Pancreas (tissue), 10 donors: ENCODE data around the gene LTBP4. TPM values are rescaled to one million over a fixed set of nuclear protein-coding genes. Genes with fewer than 3 reads are reported as not detected.

ENCODE experiments used
- ATAC-seq, 4 donors: fragments of 200-7000 bp; cut with Tn5 transposase; one replicate each; pipeline versions ENCODE4 v1.8.0 to v1.9.1; 2020; ENCODE audit warnings: mild to moderate bottlenecking in 4 of 4, moderate library complexity in 4 of 4
- DNase-seq, 6 donors: peaks; one replicate each; pipeline ENCODE4 v3.0.0-alpha.2; 2020
- FAIRE-seq: peaks from 2 replicates; lab custom pipeline; 2012; peaks lifted over from hg19 to GRCh38; lab: Jason Lieb, UNC
- H3K27ac ChIP-seq, 4 donors: fragments of 200-600 bp; sonication (generic); 1 replicate in 3 of 4; 2 replicates in 1 of 4; pipeline versions ENCODE4 v1.5.0 to v1.8.0; 2020
- H3K27me3 ChIP-seq, 4 donors: fragments of 200-600 bp; one replicate each; pipeline ENCODE4 v1.8.0; 2021
- H3K36me3 ChIP-seq, 3 donors: fragments of 200-600 bp; sonication (generic) in 1 of 3; one replicate each; pipeline versions ENCODE4 v1.5.0 to v1.8.0; 2020 to 2021
- H3K4me1 ChIP-seq, 3 donors: fragments of 200-600 bp; one replicate each; pipeline ENCODE4 v1.8.0; 2021
- H3K4me3 ChIP-seq, 4 donors: fragments of 200-600 bp; sonication (generic) in 2 of 4; one replicate each; pipeline versions ENCODE4 v1.5.0 to v1.8.0; 2020 to 2021
- H3K9me3 ChIP-seq, 4 donors: fragments of 200-600 bp; one replicate each; pipeline ENCODE4 v1.8.0; 2021
- CTCF ChIP-seq, 4 donors: fragments of 200-600 bp; sonication (generic) in 3 of 4; IDR thresholded peaks; one replicate each; pipeline versions ENCODE4 v1.5.0 to v1.8.0; 2021; ENCODE audit warnings: antibody characterized with exemption in 4 of 4
- WGBS, 2 donors: extraction: QIAGEN DNeasy Blood & Tissue Kit; methylation state at CpG; one replicate each; pipeline ENCODE4 v1.1.7; 2013; 5-methylcytosine and 5-hydroxymethylcytosine counted together
- intact Hi-C, 3 donors: fragments of 100-400 bp; cut with DNase I; formaldehyde crosslinking; loops; one replicate each; pipeline versions ENCODE4 v1.11.1 to v1.14.2; 2022
- polyA plus RNA-seq, 2 donors: library from polyadenylated mRNA; stranded (reverse); fragments of 200-250 nt; gene quantifications; one replicate each; pipeline ENCODE4 v1.2.3, GENCODE V29; 2013
- total RNA-seq, 6 donors: library from RNA; stranded (reverse); fragmentation: NEBNext Ultra II Directional in 4 of 6; extraction: Animal tissue kit (Norgen Biotek cat#: 25700) in 4 of 6; gene quantifications; one replicate each; pipeline versions ENCODE4 v1.2.1 to v1.2.4, GENCODE V29; 2021 to 2023
- donor health status: healthy with polysubstance abuse.
- donor health status: DM: no; HTN: no; CAD: no; lungs with moderate emphysema.
- donor health status: DM: no; HTN: no; CAD: no.
- donor health status: control.
- donor health status: control.
- donor health status: Bipolar disorder and iron deficiency.
- donor health status: DM: yes; HTN: yes; CAD: no.
- donor health status: DM: no; HTN: no; CAD: no.
- donor health status: DM: no; HTN: no; CAD: no.
- donor health status: DM: yes; HTN: yes; CAD: no.

The LTBP4 gene
- total and polyA plus RNA-seq, 8 donors = 18.7 to 48.9 (median 28.2) TPM

GRCh38 chr19:40659116-40659515 lies 57.9 kb downstream of the LTBP4 start:
- peaks cover 0 to 4% (median 0%) of the 10 kb centered on the region in 4 donors for H3K27me3 ChIP-seq
- no peak overlapping the region for H3K4me3 ChIP-seq
- ATAC-seq = no peak
- H3K36me3 ChIP-seq = no peaks in the 10 kb centered on the region
- H3K27ac ChIP-seq = no peak overlapping the region
- no peak for DNase-seq
- 76 to 80% methylated on average over 5 of the region's 5 CpGs for WGBS, 2 donors
- TF ChIP-seq CTCF (IDR thresholded peaks at IDR 0.05) = no peak
- no peaks in the 10 kb centered on the region for H3K4me1 ChIP-seq
- H3K9me3 ChIP-seq = no peaks in the 10 kb centered on the region
- intact Hi-C loops = no loop called here
- FAIRE-seq = no peak

DNA sequence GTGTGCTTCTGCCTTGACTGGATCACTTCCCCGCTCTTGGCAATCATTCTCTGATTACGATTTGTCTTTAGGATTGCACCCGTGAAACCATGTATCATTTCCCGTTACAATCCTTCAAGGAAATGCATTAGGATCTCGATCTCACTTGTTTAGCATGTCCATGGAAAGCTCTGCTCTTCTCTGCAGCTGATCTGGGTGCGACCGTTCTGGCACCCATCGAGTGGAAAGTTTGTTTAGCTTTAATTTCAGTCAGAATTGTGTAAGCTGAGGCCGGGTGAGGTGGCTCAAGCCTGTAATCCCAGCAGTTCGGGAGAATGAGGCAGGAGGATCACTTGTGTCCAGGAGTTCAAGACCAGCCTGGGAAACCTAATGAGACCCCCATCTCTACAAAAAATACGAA lies 58.4 kb downstream of the LTBP4 start:
- no peak for DNase-seq
- Histone ChIP-seq H3K4me3 (no peak overlapping the region), H3K27me3 (peaks cover 0 to 4% (median 0%) of the 10 kb centered on the region in 4 donors), H3K9me3 (no peaks in the 10 kb centered on the region), H3K4me1 (no peaks in the 10 kb centered on the region), H3K36me3 (no peaks in the 10 kb centered on the region), H3K27ac (no peak overlapping the region)
- no peak for TF ChIP-seq CTCF (IDR thresholded peaks at IDR 0.05)
- intact Hi-C loops = no loop called here
- 57 to 64% methylated on average over 11 of the region's 11 CpGs for WGBS, 2 donors
- ATAC-seq = no peak
- FAIRE-seq = no peak

GRCh38 chr19:40661616-40662015 lies 60.4 kb downstream of the LTBP4 start:
- no peaks in the 10 kb centered on the region for H3K4me1 ChIP-seq
- no peak overlapping the region for H3K27ac ChIP-seq
- no peaks in the 10 kb centered on the region for H3K36me3 ChIP-seq
- no peak overlapping the region for H3K4me3 ChIP-seq
- no peaks in the 10 kb centered on the region for H3K9me3 ChIP-seq
- H3K27me3 ChIP-seq = peaks cover 0 to 4% (median 0%) of the 10 kb centered on the region in 4 donors
- no peak for ATAC-seq
- intact Hi-C loops = loop anchor here (5.0 to 10.0 kb wide), 4 partner anchors 153 to 483 kb away; no protein-coding TSS in a partner anchor
- FAIRE-seq = no peak
- WGBS, 2 donors = 57 to 66% methylated on average over 1 of the region's 1 CpG
- no peak for TF ChIP-seq CTCF (IDR thresholded peaks at IDR 0.05)
- DNase-seq = no peak

GRCh38 chr19:40662925-40663694 lies 61.9 kb downstream of the LTBP4 start:
- intact Hi-C loops = loop anchor here (5.0 to 10.0 kb wide), 4 partner anchors 152 to 482 kb away; no protein-coding TSS in a partner anchor
- H3K4me1 ChIP-seq = no peaks in the 10 kb centered on the region
- no peaks in the 10 kb centered on the region for H3K9me3 ChIP-seq
- ATAC-seq (peak; percentile 93 to 95 (median 94)), FAIRE-seq (no peak), DNase-seq (peak; percentile 84 to 99 (median 93))
- H3K27ac ChIP-seq = peak overlapping the region; percentile 71 to 81 (median 76)
- TF ChIP-seq CTCF (IDR thresholded peaks at IDR 0.05) = peak in 2 of 4 donors; percentile 95 to 98
- no peaks in the 10 kb centered on the region for H3K36me3 ChIP-seq
- H3K4me3 ChIP-seq = peak overlapping the region; percentile 44 to 80 (median 56)
- peaks cover 0 to 4% (median 0%) of the 10 kb centered on the region in 4 donors for H3K27me3 ChIP-seq
- 1% methylated on average over 60 of the region's 60 CpGs for WGBS, 2 donors
